Stimulated activated CD4-positive, alpha-beta T cell treated with anti-CD3 and anti-CD28 coated beads, Interleukin-4, amount 100 ng/mL, for 24 hours (primary cell): ENCODE data around the gene RPS6KA5.

ENCODE experiments used
- DNase-seq: peaks from one replicate; pipeline ENCODE4 v3.0.0-alpha.2; 2020

The RPS6KA5 gene

DNA sequence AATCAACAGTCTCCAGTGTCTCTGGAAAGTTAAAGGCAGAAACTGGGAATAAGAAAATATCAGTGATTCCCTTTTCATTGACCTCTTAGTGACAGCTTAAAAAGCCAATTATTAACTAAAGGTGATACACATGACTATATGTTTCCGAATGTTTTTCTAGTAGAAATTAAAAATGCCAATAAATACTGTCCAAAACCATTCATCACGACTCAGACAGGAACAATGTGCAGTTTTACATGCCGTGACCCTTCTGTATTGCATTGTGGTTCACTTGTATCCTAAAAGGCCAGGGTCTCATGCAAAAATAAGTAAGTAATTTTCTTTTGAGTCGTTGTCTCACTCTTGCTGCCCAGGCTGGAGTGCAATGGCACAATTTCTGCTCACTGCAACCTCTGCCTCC is 138.3 kb downstream of the RPS6KA5 start:
- no peak for DNase-seq

DNA sequence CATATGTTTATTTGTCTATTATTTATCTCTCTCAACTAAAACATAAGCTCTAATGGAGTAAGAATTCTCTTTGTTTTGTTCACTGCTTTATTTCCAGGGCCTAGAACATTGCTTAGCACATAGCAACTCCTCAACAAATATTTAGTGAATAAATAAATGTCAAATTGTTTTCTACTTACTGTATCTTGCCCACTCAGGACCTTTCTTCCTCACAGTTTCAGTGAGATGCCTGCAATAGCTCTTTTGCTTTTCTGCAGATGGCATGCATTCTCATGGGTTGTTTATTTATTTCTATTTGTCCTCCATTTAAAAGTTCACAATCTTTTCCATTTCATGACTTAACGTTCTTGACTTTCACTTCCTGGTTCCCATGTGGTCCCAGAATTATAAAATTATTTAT is 149.3 kb downstream of the RPS6KA5 start:
- no peak for DNase-seq

DNA sequence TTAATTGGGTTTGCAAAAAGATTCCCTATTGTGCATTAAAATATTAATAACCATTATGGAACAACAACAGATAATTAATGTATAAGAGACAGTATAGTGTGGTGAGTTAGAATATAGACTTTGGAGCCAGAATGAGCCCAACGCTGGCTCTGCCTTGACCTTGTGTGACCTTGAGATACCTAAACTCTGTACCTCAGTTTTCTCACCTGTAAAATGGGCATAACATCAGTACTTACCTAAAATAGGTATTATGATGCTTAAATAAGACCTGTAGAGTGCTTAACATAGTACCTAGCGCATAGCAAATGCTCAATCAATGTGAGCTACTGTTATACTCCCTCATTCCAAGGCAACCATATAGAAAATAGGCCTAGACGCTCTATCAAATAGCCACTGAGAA is 153.3 kb downstream of the RPS6KA5 start:
- DNase-seq: no peak

DNA sequence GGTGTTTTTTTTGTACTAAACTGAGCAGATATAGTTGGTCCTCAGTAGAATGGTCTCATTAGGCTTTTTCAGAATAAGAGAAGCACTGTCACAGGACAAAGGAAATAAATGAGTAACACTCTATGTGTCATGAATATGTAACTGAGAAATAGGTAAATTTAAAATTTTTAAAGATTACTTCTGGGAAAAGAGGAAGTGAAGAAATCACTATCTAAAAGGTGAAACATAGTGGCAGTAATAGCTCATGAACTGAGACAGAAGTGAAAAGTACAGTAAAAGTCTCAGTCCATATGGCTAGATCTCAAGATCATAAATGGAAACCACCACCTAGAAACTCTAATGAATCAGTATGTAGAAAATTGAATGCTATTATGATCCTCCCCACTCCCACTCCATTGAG is 154.9 kb downstream of the RPS6KA5 start:
- DNase-seq: no peak

DNA sequence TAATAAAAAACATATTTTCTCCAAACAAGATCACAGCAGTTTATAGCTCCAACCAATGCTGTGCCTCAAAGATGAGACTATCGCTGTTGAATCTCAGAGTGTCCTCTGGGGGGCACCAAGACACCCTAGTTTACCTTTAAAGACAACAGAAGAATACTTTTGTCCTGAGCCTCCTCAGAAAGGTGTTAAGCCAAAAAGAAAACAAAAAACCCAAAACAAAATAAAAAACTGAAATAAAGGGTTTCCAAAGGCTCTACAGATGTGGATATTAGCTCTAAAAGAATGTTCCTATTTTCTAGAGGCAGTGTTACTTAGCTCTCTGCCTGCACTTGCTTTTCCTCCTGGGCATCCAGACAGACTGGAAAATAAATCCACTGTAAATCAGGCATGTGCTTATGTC is 157.3 kb downstream of the RPS6KA5 start:
- DNase-seq: peak; percentile 71

DNA sequence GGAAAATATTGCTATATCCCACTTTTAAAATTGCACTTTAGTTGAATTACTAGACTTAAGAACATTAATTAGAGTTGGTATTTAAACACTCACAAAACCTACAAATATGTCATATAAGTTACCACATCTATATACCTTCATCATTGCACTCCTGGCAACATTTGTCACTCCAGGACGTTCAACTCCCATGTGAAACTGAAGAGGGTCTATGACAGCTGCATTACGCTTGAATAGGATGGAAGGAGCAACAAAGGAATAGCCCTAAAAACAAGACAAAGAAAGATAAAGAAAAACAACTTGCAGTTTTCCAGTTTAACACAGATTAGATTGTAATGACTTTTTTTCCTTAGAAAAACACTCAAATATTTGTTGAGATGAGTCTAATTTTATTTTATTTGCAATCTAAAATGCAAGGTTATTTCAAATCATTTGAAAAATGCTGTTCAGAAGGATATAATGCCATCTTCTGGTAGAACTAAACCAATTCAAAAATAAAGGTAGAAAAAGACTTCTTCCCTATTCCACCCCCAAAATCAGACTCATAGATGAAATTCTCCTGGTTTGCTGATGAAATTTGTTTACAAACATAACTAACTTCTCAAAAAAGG is 159.9 kb downstream of the RPS6KA5 start:
- no peak for DNase-seq

DNA sequence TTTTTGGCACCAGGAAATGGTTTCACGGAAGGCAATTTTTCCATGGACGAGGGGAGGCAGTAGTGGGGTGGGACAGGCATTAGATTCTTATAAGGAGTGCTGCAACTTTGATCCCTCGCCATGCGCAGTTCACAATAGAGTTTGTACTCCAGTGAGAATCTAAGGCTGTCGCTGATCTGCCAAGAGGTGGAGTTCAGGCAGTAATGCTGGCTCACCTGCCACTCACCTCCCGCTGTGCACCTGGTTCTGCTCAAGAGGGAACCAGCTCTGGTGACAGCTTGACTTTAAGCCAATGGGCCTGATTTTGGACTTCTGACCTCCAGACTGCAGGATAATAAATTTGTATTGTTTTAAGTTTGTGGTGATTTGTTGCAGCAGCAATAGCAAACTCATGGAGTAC is 163.4 kb downstream of the RPS6KA5 start:
- no peak for DNase-seq

DNA sequence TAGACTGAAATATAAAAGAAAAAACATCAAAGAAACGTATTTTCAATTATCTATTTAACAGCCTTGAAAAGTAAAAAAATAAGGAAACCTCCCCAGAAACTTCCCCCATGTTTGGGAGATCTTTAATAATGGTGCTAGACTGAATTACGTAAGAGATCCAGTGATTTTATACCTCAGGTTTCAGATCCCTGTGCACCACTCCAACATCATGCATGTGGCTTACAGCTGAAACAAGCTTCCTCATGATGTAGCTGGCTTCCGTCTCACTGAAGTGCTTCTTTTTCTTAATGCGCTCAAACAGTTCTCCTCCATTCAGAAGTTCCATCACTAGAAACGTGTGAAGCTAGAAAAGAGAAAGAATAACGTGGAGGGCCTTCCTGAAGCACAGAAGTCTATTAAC is 166.2 kb downstream of the RPS6KA5 start:
- DNase-seq: no peak

DNA sequence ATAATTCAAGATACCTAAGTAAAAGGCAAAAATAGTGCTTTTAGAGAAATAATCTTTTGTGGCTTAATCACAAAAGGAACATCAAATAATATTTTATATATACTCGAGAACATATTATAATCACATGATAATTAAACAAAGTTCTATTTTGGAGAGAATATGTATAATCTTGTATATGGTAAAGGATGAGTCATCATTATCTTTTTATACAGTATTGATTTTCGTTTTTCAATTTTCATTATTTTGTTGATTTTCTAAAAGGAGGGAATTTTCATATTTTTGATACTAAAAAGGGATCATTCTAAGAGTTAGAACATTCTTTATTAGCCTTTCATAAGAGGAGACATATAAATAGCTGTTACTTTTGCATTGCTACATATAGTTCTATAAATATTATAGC is 166.9 kb downstream of the RPS6KA5 start:
- no peak for DNase-seq

DNA sequence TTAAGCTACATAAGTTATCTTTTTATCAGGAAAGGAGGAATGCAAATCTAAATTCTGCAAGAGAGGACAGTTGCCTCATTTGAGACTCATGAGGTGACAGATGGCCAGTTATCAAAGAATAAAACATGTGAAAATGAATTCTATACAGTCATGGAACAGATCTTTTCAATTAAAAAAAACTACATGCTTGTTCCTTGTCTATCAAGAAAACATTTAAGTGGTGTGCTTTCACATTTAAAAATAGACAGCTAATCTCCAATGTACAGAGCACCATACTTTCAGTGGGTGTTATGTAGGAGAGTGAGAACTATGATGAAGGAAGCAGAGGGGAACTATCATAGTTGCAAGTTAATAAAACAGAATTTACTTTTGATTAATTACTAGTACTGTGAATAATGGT is 167.5 kb downstream of the RPS6KA5 start:
- no peak for DNase-seq

DNA sequence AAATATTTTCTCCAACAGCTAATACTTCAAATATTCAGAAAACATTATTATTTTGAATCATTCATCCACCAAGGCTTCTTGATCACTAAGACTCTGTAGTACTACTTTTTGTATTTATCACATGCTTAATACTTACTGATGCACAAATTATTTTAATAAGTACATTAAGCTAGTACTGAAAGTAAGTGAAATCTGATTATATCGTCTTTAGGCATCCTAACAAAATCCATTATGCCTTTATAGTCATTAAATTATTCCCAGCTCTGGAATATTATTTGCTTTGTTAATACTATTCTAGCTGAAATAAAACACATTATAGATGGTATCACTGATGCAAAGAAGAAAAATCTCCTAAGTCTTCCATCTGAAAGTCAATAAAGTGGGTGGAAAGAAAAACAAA is 169.1 kb downstream of the RPS6KA5 start:
- DNase-seq: no peak

DNA sequence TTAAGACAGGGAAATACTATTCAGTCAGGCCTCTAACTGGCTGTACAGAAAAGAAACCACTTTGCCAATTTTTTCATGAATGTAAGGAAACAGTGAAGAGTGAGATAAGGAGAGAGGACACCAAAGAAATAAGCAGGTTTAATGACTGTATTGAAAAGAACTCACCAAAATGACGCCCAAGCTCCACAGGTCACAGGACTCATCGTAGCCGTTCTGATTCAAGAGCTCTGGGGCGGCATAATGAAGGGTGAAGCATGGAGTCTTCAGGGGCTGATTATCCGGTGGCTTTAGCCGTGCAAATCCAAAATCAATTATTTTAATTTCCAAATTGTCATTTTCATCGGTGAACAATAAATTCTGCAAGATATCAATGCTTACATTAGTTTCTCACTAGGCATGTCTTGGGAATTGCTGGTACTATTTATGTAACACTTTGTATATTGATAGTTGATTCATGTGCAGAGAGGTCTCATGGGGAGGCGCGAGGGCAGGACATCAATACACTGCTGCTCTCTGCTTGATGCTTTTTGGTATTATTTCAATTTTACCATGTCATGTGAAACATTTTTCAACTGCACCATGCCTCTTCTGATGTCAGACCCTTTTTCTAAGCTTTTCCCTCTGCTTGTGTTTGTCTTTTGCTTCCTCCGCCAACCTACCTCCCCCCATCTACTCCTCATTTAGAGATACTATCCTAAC is 170.0 kb downstream of the RPS6KA5 start:
- no peak for DNase-seq

DNA sequence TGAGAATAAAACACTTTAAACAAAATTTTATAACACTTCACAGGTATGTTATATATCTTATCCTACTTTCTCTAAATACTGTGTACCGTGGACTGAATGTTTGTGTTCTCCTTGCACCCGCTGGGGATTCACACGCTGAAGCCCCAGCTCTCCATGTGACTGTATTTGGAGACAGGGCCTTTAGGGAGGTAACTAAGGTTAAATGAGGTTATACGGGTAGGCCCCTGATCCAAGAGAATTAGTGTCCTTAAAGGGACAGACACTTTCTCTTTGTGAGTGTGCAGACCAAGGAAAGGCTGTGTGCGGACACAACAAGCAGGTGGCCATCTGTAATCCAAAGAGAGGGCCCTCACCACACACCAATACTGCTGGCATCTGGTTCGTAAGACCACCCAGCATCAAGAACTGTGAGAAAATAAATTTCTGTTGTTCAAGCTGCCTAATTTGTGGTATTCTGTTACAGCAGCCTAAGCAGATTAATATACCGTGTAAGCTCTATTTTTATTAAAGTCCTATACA is 174.1 kb downstream of the RPS6KA5 start:
- no peak for DNase-seq

DNA sequence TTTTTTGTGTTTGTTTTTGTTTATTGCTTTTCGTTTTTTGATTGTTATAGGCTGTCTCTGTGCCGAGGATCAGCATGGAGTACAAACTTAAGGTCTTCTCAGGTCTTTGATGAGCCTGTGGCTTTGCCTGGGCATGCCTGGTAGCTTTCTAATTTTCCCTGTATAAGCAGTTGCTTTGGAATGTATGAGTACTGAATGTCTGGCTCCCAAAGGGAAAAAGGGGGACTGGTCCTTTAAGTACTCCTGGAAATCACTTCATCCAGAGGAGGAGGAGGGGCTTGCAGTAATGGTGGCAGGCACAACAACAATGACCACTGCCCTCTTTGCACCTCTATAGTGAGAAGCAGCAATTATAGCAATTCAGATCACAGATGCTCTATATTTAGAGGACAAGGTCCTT is 176.7 kb downstream of the RPS6KA5 start:
- no peak for DNase-seq

DNA sequence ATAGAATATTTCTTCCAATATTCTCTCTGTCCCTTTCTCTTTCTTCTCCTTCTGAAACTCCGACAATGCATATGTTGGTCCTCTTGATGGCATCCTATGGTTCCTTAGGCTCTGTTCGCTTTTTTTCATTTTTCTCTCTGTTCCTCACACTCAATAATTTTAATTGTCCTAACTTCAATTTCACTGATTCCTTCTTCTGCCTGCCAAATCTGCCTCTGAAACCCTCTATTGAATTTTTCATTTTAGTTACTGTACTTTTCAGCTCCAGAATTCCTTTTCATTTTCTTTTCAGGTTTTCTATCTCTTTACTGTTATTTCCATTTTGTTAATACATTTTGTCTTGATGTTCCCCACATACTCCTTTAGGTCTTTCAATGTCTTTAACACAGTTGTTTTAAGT is 177.2 kb downstream of the RPS6KA5 start:
- no peak for DNase-seq

DNA sequence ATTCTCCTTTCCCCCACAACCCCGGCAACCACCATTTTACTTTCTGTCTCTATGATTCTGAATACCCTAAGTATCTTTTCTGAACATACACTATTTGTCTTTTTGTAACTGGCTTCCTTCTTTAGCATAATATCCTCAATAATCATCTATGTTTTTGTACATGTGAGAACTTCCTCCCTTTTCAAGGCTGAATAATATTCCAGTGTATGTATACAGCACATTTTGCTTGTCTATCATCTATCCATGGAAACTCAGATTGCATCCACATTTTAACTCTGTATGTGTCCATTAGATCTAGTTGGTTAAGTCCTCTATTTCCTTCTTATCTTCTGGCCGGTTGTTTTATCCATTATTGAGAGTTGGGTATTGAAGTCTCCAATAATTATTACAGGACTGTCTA is 180.2 kb downstream of the RPS6KA5 start:
- DNase-seq: no peak

DNA sequence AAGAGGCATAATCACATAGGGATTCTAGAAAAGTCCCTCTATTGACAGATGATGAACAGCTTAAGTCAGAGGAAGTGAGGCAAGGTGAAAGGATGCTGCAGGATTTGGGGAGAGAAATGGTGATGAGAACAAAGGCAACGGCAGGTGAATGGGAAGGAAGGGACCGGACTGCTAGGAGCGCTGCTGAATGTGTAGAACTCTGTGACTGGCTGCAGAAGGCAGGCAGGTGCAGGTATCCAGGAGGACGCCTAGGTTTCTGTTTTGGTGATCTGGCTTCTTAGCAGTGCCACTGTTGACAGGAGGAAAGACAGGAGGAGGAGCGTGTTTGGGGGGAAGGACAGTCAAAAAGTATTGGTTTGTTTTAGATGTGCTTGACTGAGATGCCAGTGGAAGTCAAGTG is 185.8 kb downstream of the RPS6KA5 start:
- DNase-seq: no peak

DNA sequence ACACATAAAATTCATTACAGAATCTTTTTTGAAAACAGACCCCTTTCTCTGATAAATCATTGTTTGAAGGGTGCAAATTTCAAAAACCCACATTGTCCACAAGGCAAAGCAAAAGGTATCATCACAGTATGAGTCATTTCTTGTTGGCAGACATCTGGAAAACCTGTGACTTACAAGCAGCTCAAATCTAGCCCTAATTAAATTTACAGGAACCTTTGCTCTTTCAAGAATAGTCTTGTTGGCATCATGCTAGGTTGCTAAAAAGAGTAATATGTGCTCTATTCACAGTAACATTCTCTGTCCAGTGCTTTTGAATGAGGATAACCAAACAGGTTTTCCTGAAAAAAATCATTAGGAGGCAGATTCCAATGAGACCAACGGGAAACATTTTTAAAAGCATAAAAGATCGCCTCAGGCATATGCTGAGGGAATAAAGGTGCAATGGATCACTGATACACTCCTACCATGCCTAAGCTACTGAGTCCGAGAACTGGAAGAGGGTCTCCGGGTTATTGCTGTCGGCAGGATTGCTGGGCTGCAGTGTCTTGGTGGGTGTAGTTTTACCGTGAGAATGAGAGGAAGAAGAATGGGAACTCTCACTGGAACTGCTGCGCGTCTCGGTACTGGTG is 188.7 kb downstream of the RPS6KA5 start:
- DNase-seq: no peak

DNA sequence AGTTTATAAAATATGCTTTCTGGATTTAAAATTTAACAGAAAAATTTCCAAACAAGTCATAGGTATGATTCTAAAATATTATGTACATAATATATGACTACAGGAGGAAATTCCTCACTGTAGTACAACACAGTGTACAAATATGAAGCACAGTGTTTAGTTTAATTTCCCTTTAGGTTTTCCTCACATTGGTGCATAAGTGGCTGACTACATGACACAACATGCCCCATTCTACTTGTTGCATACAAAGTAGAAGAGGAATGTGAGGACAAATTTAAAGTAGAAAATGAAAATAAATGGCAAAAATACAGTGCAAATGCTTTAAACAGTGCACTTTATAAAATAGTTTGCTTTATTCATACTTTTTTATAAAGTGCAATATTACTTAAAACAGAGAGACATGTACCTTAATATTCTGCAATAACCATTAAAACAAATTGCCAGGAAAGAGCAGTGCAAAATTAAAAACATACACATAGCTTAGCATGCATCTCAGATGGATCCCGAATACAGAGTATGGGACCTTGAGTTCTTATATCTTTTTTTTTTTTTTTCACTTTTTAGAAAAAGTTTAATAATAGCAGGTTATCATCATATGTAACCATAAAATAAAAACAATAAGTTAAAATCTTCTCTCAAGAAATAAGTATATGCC is 189.4 kb downstream of the RPS6KA5 start:
- DNase-seq: no peak

DNA sequence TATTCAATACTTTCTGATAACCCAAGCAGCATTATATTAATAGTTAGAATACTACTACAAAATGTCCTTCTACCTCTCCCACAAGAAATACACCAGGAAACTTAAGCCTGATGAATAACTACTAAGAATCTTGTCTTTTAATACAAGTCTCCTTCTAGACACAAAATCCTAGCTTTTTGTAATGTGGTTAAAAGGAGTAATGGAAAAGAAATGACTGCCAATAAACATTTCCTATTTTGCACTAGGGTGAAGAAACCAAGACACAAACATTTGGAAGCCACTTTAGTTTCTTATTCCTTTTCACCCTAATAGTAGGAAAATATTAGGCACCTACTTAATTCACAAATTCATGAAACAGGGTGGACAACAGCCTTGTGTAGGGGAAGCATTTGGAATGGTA is 192.9 kb downstream of the RPS6KA5 start:
- DNase-seq: no peak

DNA sequence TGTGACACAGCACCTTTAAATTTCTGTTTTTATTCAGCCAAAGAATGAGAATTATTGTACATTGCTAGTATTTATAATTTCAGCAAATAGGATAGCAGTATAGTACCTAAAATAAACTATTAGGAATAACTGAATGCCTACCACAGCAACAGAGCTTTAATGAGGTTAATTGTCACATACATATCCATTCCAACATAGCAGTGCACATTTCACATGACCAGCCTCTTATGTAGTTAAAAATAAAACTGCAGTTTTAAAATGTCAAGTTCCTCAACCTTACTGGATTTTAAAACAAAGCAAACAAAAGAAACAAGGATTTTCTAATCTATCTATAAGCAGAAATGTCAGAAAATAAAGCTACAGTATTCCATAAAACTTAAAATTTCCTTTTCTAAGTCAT is 193.6 kb downstream of the RPS6KA5 start:
- DNase-seq: no peak

DNA sequence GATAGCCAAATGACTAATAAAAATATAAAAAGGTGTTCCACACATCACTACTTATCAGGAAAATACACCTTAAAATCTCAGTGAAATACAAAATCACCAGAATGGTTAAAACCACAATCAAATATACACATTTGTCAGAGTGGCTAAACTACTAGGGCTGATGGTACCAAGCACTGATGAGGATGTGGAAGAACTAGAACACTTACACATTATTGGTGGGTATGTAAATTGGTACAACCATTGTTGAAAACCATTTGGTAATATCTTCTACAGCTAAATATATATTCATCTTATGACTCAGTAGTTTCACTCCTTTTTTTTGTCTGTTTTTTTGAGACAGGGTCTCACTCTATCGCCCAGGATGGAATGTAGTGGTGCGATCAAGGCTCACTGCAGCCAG is 195.7 kb downstream of the RPS6KA5 start:
- DNase-seq: no peak

DNA sequence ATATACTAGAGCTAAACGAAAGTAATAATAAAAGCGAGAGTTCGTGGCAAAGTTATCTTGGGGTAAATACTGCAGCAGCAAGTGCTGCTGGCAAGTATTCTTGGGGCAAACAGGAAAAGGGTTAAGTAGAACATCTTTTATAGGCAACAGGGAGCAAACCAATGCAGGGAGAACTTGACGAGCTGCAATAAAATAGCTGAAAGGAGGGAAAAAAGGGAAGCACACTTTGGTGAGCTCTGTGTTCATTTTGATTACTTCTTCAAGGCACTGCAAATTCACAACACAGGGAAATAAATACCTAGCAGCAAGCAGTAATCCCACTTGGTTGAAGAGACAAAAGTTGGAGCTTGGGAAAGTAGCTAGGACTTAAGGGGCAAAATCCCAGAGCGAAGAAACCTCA is 201.9 kb downstream of the RPS6KA5 start:
- no peak for DNase-seq

DNA sequence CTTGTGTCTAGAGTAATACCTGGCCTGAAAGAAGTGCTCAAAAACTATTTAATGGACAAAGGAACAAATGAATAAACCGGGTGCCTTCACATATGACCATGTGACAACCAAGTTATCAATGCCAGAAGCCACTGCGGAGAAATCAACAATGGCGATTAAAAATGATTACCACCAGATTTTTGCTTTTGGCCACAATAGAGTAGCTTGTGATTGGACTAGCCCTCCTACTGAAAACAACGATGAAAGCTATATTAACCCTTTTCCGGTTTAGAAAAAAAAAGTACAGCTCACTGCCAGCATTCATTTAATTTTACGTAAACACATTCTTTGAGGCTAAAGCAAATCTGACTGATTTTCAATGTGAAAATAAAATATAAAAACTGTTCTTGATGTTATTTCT is 202.6 kb downstream of the RPS6KA5 start:
- DNase-seq: no peak
